HG03095 (cell line): ENCODE data around the gene PLPPR5.
"Not testable (repeated sequence)": the region's sequence is repeated elsewhere in the genome, so short reads cannot be mapped to it uniquely, and the experiment has no call there.

ENCODE experiments used
- ATAC-seq: cut with Tn5 transposase; IDR thresholded peaks from one replicate; pipeline ENCODE4 v1.9.1; 2021; ENCODE audit warnings: moderate library complexity; ENCODE audit not compliant: unreplicated experiment

Gene PLPPR5

GRCh38 chr1:98920441-98921110 is 84.1 kb downstream of the PLPPR5 start:
- ATAC-seq: no peak

GRCh38 chr1:98919652-98920051 is 85.0 kb downstream of the PLPPR5 start:
- ATAC-seq: no peak

GRCh38 chr1:98919211-98919610 is 85.5 kb downstream of the PLPPR5 start:
- ATAC-seq: no peak

GRCh38 chr1:98914547-98914946 is 90.1 kb downstream of the PLPPR5 start:
- ATAC-seq: no peak

- ATAC-seq: no peak
Observed at GRCh38 chr1:98910827-98911226, 93.8 kb downstream of the PLPPR5 start.

GRCh38 chr1:98908980-98909379 is 95.7 kb downstream of the PLPPR5 start:
- ATAC-seq: no peak

- no peak for ATAC-seq
Observed at GRCh38 chr1:98906809-98907208, 97.9 kb downstream of the PLPPR5 start.

GRCh38 chr1:98906361-98906760 is 98.3 kb downstream of the PLPPR5 start:
- ATAC-seq: no peak

GRCh38 chr1:98904684-98905083 is 100.0 kb downstream of the PLPPR5 start:
- ATAC-seq: no peak

- no peak for ATAC-seq
Observed at GRCh38 chr1:98903726-98904125, 100.9 kb downstream of the PLPPR5 start.

- ATAC-seq: no peak
Observed at GRCh38 chr1:98903261-98903660, 101.4 kb downstream of the PLPPR5 start.

- ATAC-seq: no peak
Observed at GRCh38 chr1:98898940-98899339, 105.7 kb downstream of the PLPPR5 start.

GRCh38 chr1:98897479-98897878 is 107.2 kb downstream of the PLPPR5 start:
- ATAC-seq: no peak

- ATAC-seq: no peak
Observed at GRCh38 chr1:98896711-98897445, 107.8 kb downstream of the PLPPR5 start.

GRCh38 chr1:98893371-98893770 is 111.3 kb downstream of the PLPPR5 start:
- ATAC-seq: no peak

- no peak for ATAC-seq
Observed at GRCh38 chr1:98888869-98889268, 115.8 kb downstream of the PLPPR5 start.

GRCh38 chr1:98887507-98887906 is 117.2 kb downstream of the PLPPR5 start:
- no peak for ATAC-seq

GRCh38 chr1:98884864-98885263 is 119.8 kb downstream of the PLPPR5 start:
- ATAC-seq: no peak

- no peak for ATAC-seq
Observed at GRCh38 chr1:98881901-98882300, 122.8 kb downstream of the PLPPR5 start.

GRCh38 chr1:98881234-98881633 is 123.4 kb downstream of the PLPPR5 start:
- not testable (repeated sequence) for ATAC-seq

- no peak for ATAC-seq
Observed at GRCh38 chr1:98874828-98875227, 129.8 kb downstream of the PLPPR5 start.
